GM19193 (cell line): ENCODE measurements around the gene BAG3.

Experiments used
- POLR2A ChIP-seq: IDR thresholded peaks from 4 replicates; pipeline ENCODE4 v1.6.1; 2011; ENCODE audit not compliant: insufficient read depth, insufficient read length; ENCODE audit errors: extremely low read depth

Gene BAG3

GRCh38 chr10:119630300-119630699 is 20.9 kb upstream of the BAG3 start:
- TF ChIP-seq POLR2A, result no peak

GRCh38 chr10:119633538-119634218 is 17.5 kb upstream of the BAG3 start:
- TF ChIP-seq POLR2A, result no peak

- TF ChIP-seq POLR2A, result no peak
Measured at GRCh38 chr10:119634219-119634544, 17.0 kb upstream of the BAG3 start.

DNA sequence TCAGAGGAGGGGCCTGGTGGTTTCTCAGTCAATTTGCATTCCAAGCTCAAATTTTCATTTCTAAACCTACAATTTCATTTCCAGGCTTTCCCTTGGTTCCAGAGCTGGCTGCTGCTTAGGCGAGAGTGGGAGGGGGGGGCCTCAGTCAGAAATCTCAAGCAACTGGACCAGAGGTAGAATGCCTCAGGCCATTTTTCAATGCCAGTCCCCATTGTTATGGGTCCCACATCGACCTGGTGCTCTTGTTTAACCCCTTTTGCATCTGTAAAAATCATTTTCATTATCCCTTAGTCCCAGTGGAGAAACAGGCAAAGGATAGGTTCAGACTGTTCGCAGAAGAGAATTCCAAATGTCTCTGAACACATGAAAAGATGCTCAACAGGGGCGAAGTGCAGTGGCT is 13.5 kb upstream of the BAG3 start:
- no peak for TF ChIP-seq POLR2A

- no peak for TF ChIP-seq POLR2A
Measured at GRCh38 chr10:119638982-119639381, 12.2 kb upstream of the BAG3 start.

- TF ChIP-seq POLR2A, result no peak
Measured at GRCh38 chr10:119640384-119640783, 10.8 kb upstream of the BAG3 start.

GRCh38 chr10:119640875-119641526 is 10.2 kb upstream of the BAG3 start:
- TF ChIP-seq POLR2A, result no peak

- no peak for TF ChIP-seq POLR2A
Measured at GRCh38 chr10:119642556-119643111, 8.5 kb upstream of the BAG3 start.

- TF ChIP-seq POLR2A, result no peak
Measured at GRCh38 chr10:119643306-119644204, 7.6 kb upstream of the BAG3 start.

- no peak for TF ChIP-seq POLR2A
Measured at GRCh38 chr10:119644205-119644814, 6.9 kb upstream of the BAG3 start.

DNA sequence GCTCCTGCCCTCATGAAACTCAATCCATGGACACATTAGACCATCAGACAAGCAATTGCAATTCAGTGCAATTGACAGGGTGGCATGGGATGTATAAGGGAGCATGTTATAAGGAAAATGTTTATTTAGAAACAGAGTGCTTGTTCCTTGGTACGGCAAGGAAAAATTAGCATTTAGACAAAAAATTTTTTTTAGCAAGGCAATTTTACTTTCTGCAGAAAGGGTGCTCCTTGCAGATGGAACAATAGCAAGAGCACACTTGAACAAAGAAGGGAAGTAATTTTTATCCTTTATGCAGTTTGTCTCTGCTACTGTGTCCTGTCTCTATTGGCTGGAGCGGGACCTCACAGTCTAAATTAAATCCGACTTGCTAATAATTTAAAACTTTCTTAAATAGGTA is 6.2 kb upstream of the BAG3 start:
- no peak for TF ChIP-seq POLR2A

- TF ChIP-seq POLR2A, result no peak
Measured at GRCh38 chr10:119650062-119650461, 1.1 kb upstream of the BAG3 start.

DNA sequence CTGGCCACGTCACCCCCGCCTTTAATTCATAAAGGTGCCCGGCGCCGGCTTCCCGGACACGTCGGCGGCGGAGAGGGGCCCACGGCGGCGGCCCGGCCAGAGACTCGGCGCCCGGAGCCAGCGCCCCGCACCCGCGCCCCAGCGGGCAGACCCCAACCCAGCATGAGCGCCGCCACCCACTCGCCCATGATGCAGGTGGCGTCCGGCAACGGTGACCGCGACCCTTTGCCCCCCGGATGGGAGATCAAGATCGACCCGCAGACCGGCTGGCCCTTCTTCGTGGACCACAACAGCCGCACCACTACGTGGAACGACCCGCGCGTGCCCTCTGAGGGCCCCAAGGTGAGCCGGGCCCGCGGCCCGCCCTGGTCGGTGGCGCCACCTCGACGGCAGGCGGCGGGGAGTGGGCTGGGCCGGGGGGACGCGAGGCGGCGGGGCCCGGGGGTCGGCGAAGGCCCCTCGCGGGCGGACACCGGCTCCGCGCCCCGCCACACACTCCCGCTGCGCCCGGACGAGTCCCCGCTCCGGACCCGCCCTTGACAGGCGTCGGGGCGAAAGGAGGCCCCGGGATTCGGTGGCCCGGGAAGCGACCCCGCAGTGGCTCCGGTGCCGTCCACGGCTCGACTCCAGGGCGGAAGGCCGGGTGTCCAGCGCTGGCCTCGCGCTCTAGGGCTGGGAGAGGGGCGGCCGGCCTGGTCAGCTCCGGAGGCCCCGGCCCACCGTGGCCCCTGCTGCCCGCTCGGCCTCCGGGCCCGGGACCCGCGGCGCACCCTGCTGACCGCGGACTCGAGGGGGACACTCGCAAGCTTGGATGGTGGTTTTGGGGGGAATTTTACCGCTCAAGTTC is 557 bp downstream of the BAG3 start:
- no peak for TF ChIP-seq POLR2A

- TF ChIP-seq POLR2A, result no peak
Measured at GRCh38 chr10:119652361-119652730, 1.2 kb downstream of the BAG3 start.
